Measurements from ENCODE around the gene AFTPH. TPM values are rescaled to one million over a fixed set of nuclear protein-coding genes. Genes with fewer than 3 reads are reported as not detected.

The AFTPH gene
- total and polyA plus RNA-seq, 8 donors = 29.9 to 66.4 (median 54.6) TPM

GRCh38 chr2:64637000-64637635 is 113.0 kb downstream of the AFTPH start:
- H3K4me1 ChIP-seq = peaks cover 0 to 77% of the 10 kb centered on the region in 2 donors
- no peak for ATAC-seq

GRCh38 chr2:64637931-64638330 is 113.8 kb downstream of the AFTPH start:
- H3K4me1 ChIP-seq = peaks cover 0 to 80% of the 10 kb centered on the region in 2 donors
- DNase-seq = peak in 1 of 4 donors; percentile 30
- intact Hi-C loops (cut with DNase I) = no loop called here
- ATAC-seq = no peak
- peak overlapping the region in 1 of 2 donors; percentile 75 for H3K27ac ChIP-seq
- H3K4me3 ChIP-seq = no peak overlapping the region
- H3K36me3 ChIP-seq = peaks cover 0 to 23% of the 10 kb centered on the region in 2 donors
- H3K9me3 ChIP-seq = no peaks in the 10 kb centered on the region
- H3K27me3 ChIP-seq = no peaks in the 10 kb centered on the region
- TF ChIP-seq CTCF (IDR thresholded peaks at IDR 0.05) = no peak

More at GRCh38 chr2:64637000-64637635, 113.0 kb downstream of the AFTPH start:
- Histone ChIP-seq H3K4me3 (no peak overlapping the region), H3K36me3 (peaks cover 0 to 23% of the 10 kb centered on the region in 2 donors), H3K27ac (peak overlapping the region in 1 of 2 donors; percentile 75), H3K27me3 (no peaks in the 10 kb centered on the region), H3K9me3 (no peaks in the 10 kb centered on the region)
- TF ChIP-seq CTCF (IDR thresholded peaks at IDR 0.05) = no peak
- DNase-seq = peak in 1 of 4 donors; percentile 6
- intact Hi-C loops (cut with DNase I) = no loop called here

GRCh38 chr2:64638502-64639120 is 114.5 kb downstream of the AFTPH start:
- Histone ChIP-seq H3K36me3 (peaks cover 0 to 23% of the 10 kb centered on the region in 2 donors), H3K4me3 (no peak overlapping the region), H3K4me1 (peaks cover 0 to 81% of the 10 kb centered on the region in 2 donors), H3K9me3 (no peaks in the 10 kb centered on the region), H3K27ac (peak overlapping the region in 1 of 2 donors; percentile 1), H3K27me3 (no peaks in the 10 kb centered on the region)
- intact Hi-C loops (cut with DNase I) = no loop called here
- ATAC-seq (peak; percentile 10), DNase-seq (no peak)
- no peak for TF ChIP-seq CTCF (IDR thresholded peaks at IDR 0.05)

GRCh38 chr2:64639691-64640090 is 115.6 kb downstream of the AFTPH start:
- H3K4me3 ChIP-seq = no peak overlapping the region
- H3K27me3 ChIP-seq = no peaks in the 10 kb centered on the region
- peaks cover 4 to 82% of the 10 kb centered on the region in 2 donors for H3K4me1 ChIP-seq
- no peak for TF ChIP-seq CTCF (IDR thresholded peaks at IDR 0.05)
- no peak for ATAC-seq
- no peak for DNase-seq
- no peaks in the 10 kb centered on the region for H3K9me3 ChIP-seq
- intact Hi-C loops (cut with DNase I) = no loop called here
- peaks cover 0 to 17% of the 10 kb centered on the region in 2 donors for H3K36me3 ChIP-seq
- peak overlapping the region in 1 of 2 donors; percentile 13 for H3K27ac ChIP-seq

Measured in left lung (tissue), 10 donors.